Measurements from ENCODE around the gene ZNF521. TPM values are rescaled to one million over a fixed set of nuclear protein-coding genes. Genes with fewer than 3 reads are reported as not detected.

The ZNF521 gene
- total and polyA plus RNA-seq, 2 experiments from 2014 or later, result 3.1 to 9.2 TPM

DNA sequence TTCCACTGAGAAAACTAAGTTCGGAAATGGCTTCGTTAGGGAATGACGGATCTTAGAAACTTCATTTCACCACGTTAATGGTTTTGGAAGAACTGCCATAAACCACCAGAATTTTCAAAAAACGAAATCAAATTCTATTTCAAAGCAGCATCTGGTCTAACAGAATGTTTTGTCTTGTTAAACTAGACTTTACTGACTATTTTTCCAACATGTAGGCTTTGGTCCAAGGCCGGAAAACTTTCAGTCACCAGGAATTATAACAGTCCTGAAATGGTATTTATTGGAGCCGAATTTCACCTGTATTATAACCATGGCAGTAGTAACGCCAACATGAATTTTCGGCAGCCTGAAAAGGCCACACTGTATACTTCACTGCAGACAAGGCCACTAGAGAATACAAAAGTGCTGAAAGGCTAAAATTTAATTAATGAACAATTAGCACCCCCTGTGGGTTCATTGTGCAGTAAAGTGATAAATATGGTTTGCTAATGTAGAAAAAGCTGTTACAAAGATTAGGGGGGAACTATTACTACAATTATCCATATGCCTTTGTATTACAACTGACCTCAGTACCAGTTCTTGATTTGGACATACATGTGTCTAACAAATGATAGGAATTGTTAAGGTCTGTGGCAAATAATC, 116.4 kb downstream of the ZNF521 start:
- DNase-seq (ENCODE audit: low spot score) (no peak), ATAC-seq (no peak)
- no peaks in the 10 kb centered on the region for H3F3A ChIP-seq (replicated peaks; ENCODE audit: low read depth)
- Mint-ChIP-seq H3K27ac (no peak overlapping the region), H3K36me3 (ENCODE audit: low read depth) (no peaks in the 10 kb centered on the region), H3K4me1 (peaks cover 15% of the 10 kb centered on the region), H3K27me3 (ENCODE audit: insufficient read depth, low read depth, poor library complexity) (no peaks in the 10 kb centered on the region), H3K4me3 (no peak overlapping the region), H3K9me3 (no peaks in the 10 kb centered on the region)
- H2AFZ ChIP-seq, result no peak overlapping the region
- H3K36me3 ChIP-seq (ENCODE audit: insufficient read depth), result no peaks in the 10 kb centered on the region
- H3K4me1 ChIP-seq (ENCODE audit: insufficient read depth), result no peaks in the 10 kb centered on the region
- no peaks in the 10 kb centered on the region for H3K27me3 ChIP-seq (ENCODE audit: insufficient read depth)
- H3K9me2 ChIP-seq (ENCODE audit: insufficient read depth), result no peaks in the 10 kb centered on the region
- no peaks in the 10 kb centered on the region for H3K79me2 ChIP-seq (replicated peaks; ENCODE audit: insufficient read depth)
- no peaks in the 10 kb centered on the region for H4K20me1 ChIP-seq (replicated peaks; ENCODE audit: insufficient read depth)
- H3K27ac ChIP-seq (ENCODE audit: low read depth), result no peak overlapping the region
- TF ChIP-seq, protein P1, sequence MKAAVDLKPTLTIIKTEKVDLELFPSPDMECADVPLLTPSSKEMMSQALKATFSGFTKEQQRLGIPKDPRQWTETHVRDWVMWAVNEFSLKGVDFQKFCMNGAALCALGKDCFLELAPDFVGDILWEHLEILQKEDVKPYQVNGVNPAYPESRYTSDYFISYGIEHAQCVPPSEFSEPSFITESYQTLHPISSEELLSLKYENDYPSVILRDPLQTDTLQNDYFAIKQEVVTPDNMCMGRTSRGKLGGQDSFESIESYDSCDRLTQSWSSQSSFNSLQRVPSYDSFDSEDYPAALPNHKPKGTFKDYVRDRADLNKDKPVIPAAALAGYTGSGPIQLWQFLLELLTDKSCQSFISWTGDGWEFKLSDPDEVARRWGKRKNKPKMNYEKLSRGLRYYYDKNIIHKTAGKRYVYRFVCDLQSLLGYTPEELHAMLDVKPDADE (IDR thresholded peaks at IDR 0.05), result no peak
- no peak for TF ChIP-seq EZH2 (IDR thresholded peaks at IDR 0.05; ENCODE audit: low read depth, unreplicated experiment)
- no peak for TF ChIP-seq CREB1 (CRISPR knock-in tag; IDR thresholded peaks at IDR 0.05; ENCODE audit: low read depth)
- TF ChIP-seq JUNB (IDR thresholded peaks at IDR 0.05; ENCODE audit: unreplicated experiment), result no peak
- no peak overlapping the region for H3K4me3 ChIP-seq
- H3K4me2 ChIP-seq, result no peak overlapping the region

DNA sequence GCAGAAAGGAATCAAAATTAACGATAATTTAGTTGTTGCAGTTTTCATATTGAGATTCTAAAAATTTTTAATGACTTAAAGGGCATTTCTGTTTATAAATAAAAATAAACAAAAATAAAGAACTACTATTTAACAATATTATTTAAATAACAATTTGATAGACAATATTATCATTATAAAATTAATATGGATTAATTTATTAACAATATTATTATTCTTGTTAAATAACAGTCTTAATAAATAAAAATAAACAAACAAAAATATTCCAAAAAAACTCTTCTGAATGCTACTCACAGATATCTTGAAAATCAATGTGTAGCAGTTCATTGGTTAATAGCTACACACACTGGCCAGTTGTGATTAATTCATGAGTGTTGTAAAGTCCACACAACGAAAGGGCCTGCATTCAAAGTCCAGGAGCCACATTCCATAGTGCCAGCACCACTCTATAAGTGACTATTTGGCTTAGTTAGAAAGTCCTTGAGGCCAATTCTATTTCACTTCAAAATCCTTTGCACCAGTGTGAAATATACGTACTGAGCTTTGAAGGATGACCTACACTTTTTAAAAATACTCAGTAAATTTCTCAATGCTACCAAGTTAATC, 117.1 kb downstream of the ZNF521 start:
- ATAC-seq (no peak), DNase-seq (ENCODE audit: low spot score) (no peak)
- Histone ChIP-seq H4K20me1 (replicated peaks; ENCODE audit: insufficient read depth) (no peaks in the 10 kb centered on the region), H3K4me1 (ENCODE audit: insufficient read depth) (peaks cover 4% of the 10 kb centered on the region; the same call in 1 of the 2 replicates), H2AFZ (no peak overlapping the region), H3K27me3 (ENCODE audit: insufficient read depth) (no peaks in the 10 kb centered on the region), H3K36me3 (ENCODE audit: insufficient read depth) (no peaks in the 10 kb centered on the region), H3K4me2 (no peak overlapping the region), H3K79me2 (replicated peaks; ENCODE audit: insufficient read depth) (no peaks in the 10 kb centered on the region), H3K9me2 (ENCODE audit: insufficient read depth) (no peaks in the 10 kb centered on the region), H3K27ac (ENCODE audit: low read depth) (no peak overlapping the region), H3F3A (replicated peaks; ENCODE audit: low read depth) (no peaks in the 10 kb centered on the region), H3K4me3 (no peak overlapping the region)
- no peaks in the 10 kb centered on the region for H3K9me3 Mint-ChIP-seq
- H3K36me3 Mint-ChIP-seq (ENCODE audit: low read depth), result no peaks in the 10 kb centered on the region
- H3K27ac Mint-ChIP-seq, result no peak overlapping the region
- no peaks in the 10 kb centered on the region for H3K27me3 Mint-ChIP-seq (ENCODE audit: insufficient read depth, low read depth, poor library complexity)
- peaks cover 18% of the 10 kb centered on the region for H3K4me1 Mint-ChIP-seq
- no peak overlapping the region for H3K4me3 Mint-ChIP-seq
- no peak for TF ChIP-seq POLR2AphosphoS5 (IDR thresholded peaks at IDR 0.05; ENCODE audit: low read depth)
- TF ChIP-seq STAT1 (IDR thresholded peaks at IDR 0.05; ENCODE audit: unreplicated experiment), result no peak
- TF ChIP-seq JUNB (IDR thresholded peaks at IDR 0.05; ENCODE audit: unreplicated experiment), result no peak
- TF ChIP-seq, protein P2, sequence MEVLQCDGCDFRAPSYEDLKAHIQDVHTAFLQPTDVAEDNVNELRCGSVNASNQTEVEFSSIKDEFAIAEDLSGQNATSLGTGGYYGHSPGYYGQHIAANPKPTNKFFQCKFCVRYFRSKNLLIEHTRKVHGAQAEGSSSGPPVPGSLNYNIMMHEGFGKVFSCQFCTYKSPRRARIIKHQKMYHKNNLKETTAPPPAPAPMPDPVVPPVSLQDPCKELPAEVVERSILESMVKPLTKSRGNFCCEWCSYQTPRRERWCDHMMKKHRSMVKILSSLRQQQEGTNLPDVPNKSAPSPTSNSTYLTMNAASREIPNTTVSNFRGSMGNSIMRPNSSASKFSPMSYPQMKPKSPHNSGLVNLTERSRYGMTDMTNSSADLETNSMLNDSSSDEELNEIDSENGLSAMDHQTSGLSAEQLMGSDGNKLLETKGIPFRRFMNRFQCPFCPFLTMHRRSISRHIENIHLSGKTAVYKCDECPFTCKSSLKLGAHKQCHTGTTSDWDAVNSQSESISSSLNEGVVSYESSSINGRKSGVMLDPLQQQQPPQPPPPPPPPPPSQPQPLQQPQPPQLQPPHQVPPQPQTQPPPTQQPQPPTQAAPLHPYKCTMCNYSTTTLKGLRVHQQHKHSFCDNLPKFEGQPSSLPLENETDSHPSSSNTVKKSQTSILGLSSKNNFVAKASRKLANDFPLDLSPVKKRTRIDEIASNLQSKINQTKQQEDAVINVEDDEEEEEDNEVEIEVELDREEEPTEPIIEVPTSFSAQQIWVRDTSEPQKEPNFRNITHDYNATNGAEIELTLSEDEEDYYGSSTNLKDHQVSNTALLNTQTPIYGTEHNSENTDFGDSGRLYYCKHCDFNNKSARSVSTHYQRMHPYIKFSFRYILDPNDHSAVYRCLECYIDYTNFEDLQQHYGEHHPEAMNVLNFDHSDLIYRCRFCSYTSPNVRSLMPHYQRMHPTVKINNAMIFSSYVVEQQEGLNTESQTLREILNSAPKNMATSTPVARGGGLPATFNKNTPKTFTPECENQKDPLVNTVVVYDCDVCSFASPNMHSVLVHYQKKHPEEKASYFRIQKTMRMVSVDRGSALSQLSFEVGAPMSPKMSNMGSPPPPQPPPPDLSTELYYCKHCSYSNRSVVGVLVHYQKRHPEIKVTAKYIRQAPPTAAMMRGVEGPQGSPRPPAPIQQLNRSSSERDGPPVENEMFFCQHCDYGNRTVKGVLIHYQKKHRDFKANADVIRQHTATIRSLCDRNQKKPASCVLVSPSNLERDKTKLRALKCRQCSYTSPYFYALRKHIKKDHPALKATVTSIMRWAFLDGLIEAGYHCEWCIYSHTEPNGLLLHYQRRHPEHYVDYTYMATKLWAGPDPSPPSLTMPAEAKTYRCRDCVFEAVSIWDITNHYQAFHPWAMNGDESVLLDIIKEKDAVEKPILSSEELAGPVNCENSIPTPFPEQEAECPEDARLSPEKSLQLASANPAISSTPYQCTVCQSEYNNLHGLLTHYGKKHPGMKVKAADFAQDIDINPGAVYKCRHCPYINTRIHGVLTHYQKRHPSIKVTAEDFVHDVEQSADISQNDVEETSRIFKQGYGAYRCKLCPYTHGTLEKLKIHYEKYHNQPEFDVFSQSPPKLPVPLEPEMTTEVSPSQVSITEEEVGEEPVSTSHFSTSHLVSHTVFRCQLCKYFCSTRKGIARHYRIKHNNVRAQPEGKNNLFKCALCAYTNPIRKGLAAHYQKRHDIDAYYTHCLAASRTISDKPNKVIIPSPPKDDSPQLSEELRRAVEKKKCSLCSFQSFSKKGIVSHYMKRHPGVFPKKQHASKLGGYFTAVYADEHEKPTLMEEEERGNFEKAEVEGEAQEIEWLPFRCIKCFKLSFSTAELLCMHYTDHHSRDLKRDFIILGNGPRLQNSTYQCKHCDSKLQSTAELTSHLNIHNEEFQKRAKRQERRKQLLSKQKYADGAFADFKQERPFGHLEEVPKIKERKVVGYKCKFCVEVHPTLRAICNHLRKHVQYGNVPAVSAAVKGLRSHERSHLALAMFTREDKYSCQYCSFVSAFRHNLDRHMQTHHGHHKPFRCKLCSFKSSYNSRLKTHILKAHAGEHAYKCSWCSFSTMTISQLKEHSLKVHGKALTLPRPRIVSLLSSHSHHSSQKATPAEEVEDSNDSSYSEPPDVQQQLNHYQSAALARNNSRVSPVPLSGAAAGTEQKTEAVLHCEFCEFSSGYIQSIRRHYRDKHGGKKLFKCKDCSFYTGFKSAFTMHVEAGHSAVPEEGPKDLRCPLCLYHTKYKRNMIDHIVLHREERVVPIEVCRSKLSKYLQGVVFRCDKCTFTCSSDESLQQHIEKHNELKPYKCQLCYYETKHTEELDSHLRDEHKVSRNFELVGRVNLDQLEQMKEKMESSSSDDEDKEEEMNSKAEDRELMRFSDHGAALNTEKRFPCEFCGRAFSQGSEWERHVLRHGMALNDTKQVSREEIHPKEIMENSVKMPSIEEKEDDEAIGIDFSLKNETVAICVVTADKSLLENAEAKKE (CRISPR knock-in tag; IDR thresholded peaks at IDR 0.05), result no peak
- no peak for TF ChIP-seq EZH2phosphoT487 (IDR thresholded peaks at IDR 0.05; ENCODE audit: unreplicated experiment)
- TF ChIP-seq, protein P3, sequence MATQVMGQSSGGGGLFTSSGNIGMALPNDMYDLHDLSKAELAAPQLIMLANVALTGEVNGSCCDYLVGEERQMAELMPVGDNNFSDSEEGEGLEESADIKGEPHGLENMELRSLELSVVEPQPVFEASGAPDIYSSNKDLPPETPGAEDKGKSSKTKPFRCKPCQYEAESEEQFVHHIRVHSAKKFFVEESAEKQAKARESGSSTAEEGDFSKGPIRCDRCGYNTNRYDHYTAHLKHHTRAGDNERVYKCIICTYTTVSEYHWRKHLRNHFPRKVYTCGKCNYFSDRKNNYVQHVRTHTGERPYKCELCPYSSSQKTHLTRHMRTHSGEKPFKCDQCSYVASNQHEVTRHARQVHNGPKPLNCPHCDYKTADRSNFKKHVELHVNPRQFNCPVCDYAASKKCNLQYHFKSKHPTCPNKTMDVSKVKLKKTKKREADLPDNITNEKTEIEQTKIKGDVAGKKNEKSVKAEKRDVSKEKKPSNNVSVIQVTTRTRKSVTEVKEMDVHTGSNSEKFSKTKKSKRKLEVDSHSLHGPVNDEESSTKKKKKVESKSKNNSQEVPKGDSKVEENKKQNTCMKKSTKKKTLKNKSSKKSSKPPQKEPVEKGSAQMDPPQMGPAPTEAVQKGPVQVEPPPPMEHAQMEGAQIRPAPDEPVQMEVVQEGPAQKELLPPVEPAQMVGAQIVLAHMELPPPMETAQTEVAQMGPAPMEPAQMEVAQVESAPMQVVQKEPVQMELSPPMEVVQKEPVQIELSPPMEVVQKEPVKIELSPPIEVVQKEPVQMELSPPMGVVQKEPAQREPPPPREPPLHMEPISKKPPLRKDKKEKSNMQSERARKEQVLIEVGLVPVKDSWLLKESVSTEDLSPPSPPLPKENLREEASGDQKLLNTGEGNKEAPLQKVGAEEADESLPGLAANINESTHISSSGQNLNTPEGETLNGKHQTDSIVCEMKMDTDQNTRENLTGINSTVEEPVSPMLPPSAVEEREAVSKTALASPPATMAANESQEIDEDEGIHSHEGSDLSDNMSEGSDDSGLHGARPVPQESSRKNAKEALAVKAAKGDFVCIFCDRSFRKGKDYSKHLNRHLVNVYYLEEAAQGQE (IDR thresholded peaks at IDR 0.05; ENCODE audit: unreplicated experiment), result no peak
- no peak for TF ChIP-seq EZH2 (IDR thresholded peaks at IDR 0.05; ENCODE audit: low read depth, unreplicated experiment)
- no peak for TF ChIP-seq ZNF331 (CRISPR knock-in tag; IDR thresholded peaks at IDR 0.05; ENCODE audit: low read depth)

All from GM23338 (cell line).